SK-N-SH treated with all-trans-retinoic acid at 6 μM for 48 hours (cell line): ENCODE measurements around the gene NOS2.

Experiments
- ATAC-seq: fragments of 200-7000 bp; cut with Tn5 transposase; 3 replicates; pipeline ENCODE4 v1.9.1; 2020; ENCODE audit warnings: mild to moderate bottlenecking, moderate library complexity
- BACH2 ChIP-seq: fragments of 250-450 bp; sonication (Bioruptor Pico); IDR thresholded peaks from 2 replicates; pipeline ENCODE4 v1.9.0; 2021; ENCODE audit warnings: mild to moderate bottlenecking, borderline replicate concordance
- CREB5 ChIP-seq: fragments of 250-450 bp; sonication (Bioruptor Pico); IDR thresholded peaks from 2 replicates; pipeline ENCODE4 v1.5.1; 2020; ENCODE audit warnings: low read depth, mild to moderate bottlenecking, moderate library complexity
- CSDC2 ChIP-seq: fragments of 250-450 bp; sonication (Bioruptor Pico); IDR thresholded peaks from 2 replicates; pipeline ENCODE4 v1.5.0; 2020; ENCODE audit warnings: mild to moderate bottlenecking, moderate library complexity
- GLIS3 ChIP-seq: fragments of 250-450 bp; sonication (Bioruptor Pico); IDR thresholded peaks from 2 replicates; pipeline ENCODE4 v1.5.0; 2020; ENCODE audit warnings: mild to moderate bottlenecking, moderate library complexity
- ISL1 ChIP-seq: fragments of 250-450 bp; sonication (Bioruptor Pico); IDR thresholded peaks from 2 replicates; pipeline ENCODE4 v2.1.2; 2022; ENCODE audit warnings: mild to moderate bottlenecking, moderate library complexity
- OSR1 ChIP-seq: fragments of 250-450 bp; sonication (Bioruptor Pico); IDR thresholded peaks from 2 replicates; pipeline ENCODE4 v1.8.0; 2022; ENCODE audit warnings: moderate library complexity, mild to moderate bottlenecking, inconsistent platforms
- PATZ1 ChIP-seq: fragments of 250-450 bp; sonication (Bioruptor Pico); IDR thresholded peaks from 2 replicates; pipeline ENCODE4 v1.8.0; 2020; ENCODE audit warnings: mild to moderate bottlenecking, moderate library complexity, borderline replicate concordance
- PPARA ChIP-seq: fragments of 250-450 bp; sonication (Bioruptor Pico); IDR thresholded peaks from 2 replicates; pipeline ENCODE4 v1.5.0; 2020; ENCODE audit warnings: mild to moderate bottlenecking, borderline replicate concordance
- RARB ChIP-seq: fragments of 250-450 bp; sonication (Bioruptor Pico); IDR thresholded peaks from 2 replicates; pipeline ENCODE4 v1.8.0; 2021; ENCODE audit warnings: mild to moderate bottlenecking, moderate library complexity
- SNAI2 ChIP-seq: fragments of 250-450 bp; sonication (Bioruptor Pico); IDR thresholded peaks from 2 replicates; pipeline ENCODE4 v1.5.0; 2020; ENCODE audit warnings: mild to moderate bottlenecking, moderate library complexity
- TOX ChIP-seq: fragments of 250-450 bp; sonication (Bioruptor Pico); IDR thresholded peaks from 2 replicates; pipeline ENCODE4 v1.8.0; 2021; ENCODE audit warnings: mild to moderate bottlenecking, moderate library complexity, borderline replicate concordance
- ZC3H10 ChIP-seq: fragments of 250-450 bp; sonication (Bioruptor Pico); IDR thresholded peaks from 2 replicates; pipeline ENCODE4 v1.5.1; 2021; ENCODE audit warnings: mild to moderate bottlenecking, moderate library complexity
- ZFP30 ChIP-seq: fragments of 450-650 bp; formaldehyde crosslinking; IDR thresholded peaks from 2 replicates; pipeline ENCODE4 v1.5.0; 2022; ENCODE audit warnings: mild to moderate bottlenecking, moderate library complexity
- ZNF565 ChIP-seq: fragments of 450-650 bp; formaldehyde crosslinking; conservative IDR thresholded peaks from 2 replicates; pipeline ENCODE4 v1.5.0; 2020; ENCODE audit warnings: low read depth, mild to moderate bottlenecking, moderate library complexity
- ZNF8 ChIP-seq: fragments of 450-650 bp; formaldehyde crosslinking; IDR thresholded peaks from 2 replicates; pipeline ENCODE4 v1.5.0; 2020; ENCODE audit warnings: mild to moderate bottlenecking, moderate library complexity
- TF ChIP-seq, protein P1 (sequence below): fragments of 250-450 bp; sonication (Bioruptor Pico); IDR thresholded peaks from 2 replicates; pipeline ENCODE4 v1.5.1; 2021; ENCODE audit warnings: mild to moderate bottlenecking, moderate library complexity
- TF ChIP-seq, protein P2 (sequence below): fragments of 250-450 bp; sonication (Bioruptor Pico); IDR thresholded peaks from 2 replicates; pipeline ENCODE4 v1.8.0; 2021; ENCODE audit warnings: low read depth, mild to moderate bottlenecking, moderate library complexity, borderline replicate concordance

Gene NOS2

DNA sequence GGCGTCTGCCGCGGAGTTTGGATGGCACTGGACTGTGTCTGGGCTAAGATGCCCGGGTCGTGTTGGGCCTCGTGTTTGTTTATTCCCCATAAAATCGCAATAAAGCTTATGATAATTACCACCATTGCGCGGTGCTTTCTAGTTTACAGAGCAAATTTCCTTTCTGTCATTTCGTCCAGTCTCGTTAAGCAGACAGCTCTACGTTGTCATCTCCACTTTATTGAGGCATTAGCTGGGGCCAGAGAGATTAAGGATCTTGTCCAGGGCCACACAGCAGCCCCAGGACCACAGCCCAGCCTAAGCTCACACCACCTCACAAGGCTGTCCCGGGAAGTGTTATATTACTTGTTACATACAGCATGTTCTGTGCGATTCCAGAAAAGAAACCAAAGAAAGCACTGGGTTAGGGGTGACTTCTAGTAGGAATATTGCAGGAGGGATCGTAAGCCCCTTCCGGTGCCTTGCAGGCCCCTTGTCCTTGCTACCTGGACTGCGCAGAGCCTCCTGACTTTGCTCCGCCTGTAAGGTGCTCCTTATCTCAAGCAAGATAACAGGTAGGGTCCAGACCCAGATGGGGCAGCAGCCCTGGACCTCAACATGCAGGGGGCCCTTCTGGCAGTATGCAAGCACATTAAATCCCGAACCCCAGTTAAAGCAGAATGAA lies 6.3 kb downstream of the NOS2 start:
- no peak for TF ChIP-seq TOX (CRISPR knock-in tag)
- TF ChIP-seq CSDC2 (CRISPR knock-in tag), result no peak
- ATAC-seq, result no peak

GRCh38 chr17:27793168-27793905 lies 7.0 kb downstream of the NOS2 start:
- TF ChIP-seq OSR1 (CRISPR knock-in tag), result no peak
- TF ChIP-seq, protein P1, sequence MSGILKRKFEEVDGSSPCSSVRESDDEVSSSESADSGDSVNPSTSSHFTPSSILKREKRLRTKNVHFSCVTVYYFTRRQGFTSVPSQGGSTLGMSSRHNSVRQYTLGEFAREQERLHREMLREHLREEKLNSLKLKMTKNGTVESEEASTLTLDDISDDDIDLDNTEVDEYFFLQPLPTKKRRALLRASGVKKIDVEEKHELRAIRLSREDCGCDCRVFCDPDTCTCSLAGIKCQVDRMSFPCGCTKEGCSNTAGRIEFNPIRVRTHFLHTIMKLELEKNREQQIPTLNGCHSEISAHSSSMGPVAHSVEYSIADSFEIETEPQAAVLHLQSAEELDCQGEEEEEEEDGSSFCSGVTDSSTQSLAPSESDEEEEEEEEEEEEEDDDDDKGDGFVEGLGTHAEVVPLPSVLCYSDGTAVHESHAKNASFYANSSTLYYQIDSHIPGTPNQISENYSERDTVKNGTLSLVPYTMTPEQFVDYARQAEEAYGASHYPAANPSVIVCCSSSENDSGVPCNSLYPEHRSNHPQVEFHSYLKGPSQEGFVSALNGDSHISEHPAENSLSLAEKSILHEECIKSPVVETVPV (CRISPR knock-in tag), result no peak
- TF ChIP-seq TOX (CRISPR knock-in tag), result no peak
- no peak for TF ChIP-seq ISL1 (CRISPR knock-in tag)
- no peak for TF ChIP-seq ZNF565
- no peak for TF ChIP-seq ZNF8
- ATAC-seq, result peak; percentile 79

DNA sequence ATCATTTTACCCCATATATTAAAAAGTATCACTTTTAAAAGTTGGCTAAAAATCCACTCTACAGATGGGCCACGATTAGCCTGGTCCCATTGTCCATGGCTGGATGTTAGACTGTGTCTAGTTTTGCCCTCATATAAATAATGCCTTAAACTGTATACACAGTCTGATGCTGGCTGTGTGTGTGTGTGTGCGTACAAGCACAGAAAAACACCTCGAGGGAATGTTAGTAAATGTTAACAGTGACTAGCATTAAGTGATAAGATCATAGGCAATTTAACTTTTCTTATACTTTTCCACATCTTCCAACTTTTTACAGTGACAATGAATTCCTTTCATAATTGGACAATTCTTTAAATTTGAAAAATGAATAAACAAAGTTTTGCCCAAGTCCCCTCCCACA lies 8.2 kb downstream of the NOS2 start:
- no peak for ATAC-seq
- TF ChIP-seq PATZ1 (CRISPR knock-in tag), result no peak
- no peak for TF ChIP-seq BACH2
- TF ChIP-seq CREB5, result no peak
- TF ChIP-seq SNAI2 (CRISPR knock-in tag), result no peak
- TF ChIP-seq RARB (CRISPR knock-in tag), result no peak
- no peak for TF ChIP-seq GLIS3 (CRISPR knock-in tag)
- no peak for TF ChIP-seq ZNF565
- TF ChIP-seq, protein P1 (CRISPR knock-in tag), result no peak
- TF ChIP-seq ZC3H10 (CRISPR knock-in tag), result no peak

DNA sequence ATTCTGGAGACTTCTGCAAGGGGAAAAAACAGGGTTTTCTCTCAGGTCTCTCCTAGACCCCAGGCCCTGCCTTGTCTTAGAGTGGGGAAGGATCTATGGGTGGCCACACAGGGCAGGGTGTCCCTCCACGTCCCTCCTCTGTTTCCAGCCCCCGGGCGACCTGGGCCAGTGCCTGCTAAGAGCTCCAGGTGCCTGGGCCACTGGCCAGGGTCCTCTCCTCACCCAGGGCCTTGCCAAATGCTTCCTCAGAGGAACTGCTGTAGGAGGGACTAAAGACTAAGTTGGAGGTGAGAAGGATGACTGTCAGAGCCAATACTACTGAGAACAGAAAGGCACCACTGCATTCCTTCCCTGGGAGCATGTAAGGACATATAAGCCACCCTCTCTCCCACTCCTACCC lies 11.4 kb downstream of the NOS2 start:
- ATAC-seq, result no peak

More for the DNA sequence above, 11.4 kb downstream of the NOS2 start:
- no peak for TF ChIP-seq ZFP30 (CRISPR knock-in tag)
- TF ChIP-seq PATZ1 (CRISPR knock-in tag), result no peak
- no peak for TF ChIP-seq PPARA
- TF ChIP-seq TOX (CRISPR knock-in tag), result no peak
- TF ChIP-seq ZC3H10 (CRISPR knock-in tag), result no peak
- TF ChIP-seq CSDC2 (CRISPR knock-in tag), result no peak
- TF ChIP-seq, protein P2, sequence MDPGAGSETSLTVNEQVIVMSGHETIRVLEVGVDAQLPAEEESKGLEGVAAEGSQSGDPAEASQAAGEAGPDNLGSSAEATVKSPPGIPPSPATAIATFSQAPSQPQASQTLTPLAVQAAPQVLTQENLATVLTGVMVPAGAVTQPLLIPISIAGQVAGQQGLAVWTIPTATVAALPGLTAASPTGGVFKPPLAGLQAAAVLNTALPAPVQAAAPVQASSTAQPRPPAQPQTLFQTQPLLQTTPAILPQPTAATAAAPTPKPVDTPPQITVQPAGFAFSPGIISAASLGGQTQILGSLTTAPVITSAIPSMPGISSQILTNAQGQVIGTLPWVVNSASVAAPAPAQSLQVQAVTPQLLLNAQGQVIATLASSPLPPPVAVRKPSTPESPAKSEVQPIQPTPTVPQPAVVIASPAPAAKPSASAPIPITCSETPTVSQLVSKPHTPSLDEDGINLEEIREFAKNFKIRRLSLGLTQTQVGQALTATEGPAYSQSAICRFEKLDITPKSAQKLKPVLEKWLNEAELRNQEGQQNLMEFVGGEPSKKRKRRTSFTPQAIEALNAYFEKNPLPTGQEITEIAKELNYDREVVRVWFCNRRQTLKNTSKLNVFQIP, result no peak
